Effector memory CD4-positive, alpha-beta T cell (primary cell): Measurements from ENCODE around the gene FBLN5.

Source experiments
- DNase-seq, 3 donors: peaks; one replicate each; pipeline ENCODE4 v3.0.0-alpha.2; 2020
- H3K27ac ChIP-seq: 2 replicates; pipeline ENCODE4 v1.7.0; 2013; ENCODE audit warnings: mild to moderate bottlenecking, low read length, moderate library complexity; ENCODE audit not compliant: insufficient read depth, poor library complexity, severe bottlenecking
- H3K27me3 ChIP-seq: replicated peaks from 2 replicates; pipeline ENCODE4 v1.7.0; 2013; ENCODE audit warnings: mild to moderate bottlenecking, low read length; ENCODE audit not compliant: insufficient read depth, control insufficient read depth, poor library complexity, severe bottlenecking
- H3K36me3 ChIP-seq: 2 replicates; pipeline ENCODE4 v1.7.0; 2013; ENCODE audit warnings: mild to moderate bottlenecking, low read length, moderate library complexity; ENCODE audit not compliant: control insufficient read depth, insufficient read depth
- H3K4me1 ChIP-seq: 2 replicates; pipeline ENCODE4 v1.7.0; 2013; ENCODE audit warnings: low read length, mild to moderate bottlenecking; ENCODE audit not compliant: control insufficient read depth, insufficient read depth, poor library complexity, severe bottlenecking
- H3K4me3 ChIP-seq: 2 replicates; pipeline ENCODE4 v1.7.0; 2013; ENCODE audit warnings: low read length, low read depth, mild to moderate bottlenecking; ENCODE audit not compliant: insufficient read depth, poor library complexity, severe bottlenecking
- H3K9me3 ChIP-seq: 2 replicates; pipeline ENCODE4 v1.7.0; 2013; ENCODE audit warnings: mild to moderate bottlenecking, low read length, moderate library complexity; ENCODE audit not compliant: control insufficient read depth

FBLN5 gene

GRCh38 chr14:91929700-91930099 is 17.8 kb downstream of the FBLN5 start:
- no peaks in the 10 kb centered on the region for H3K4me1 ChIP-seq
- H3K4me3 ChIP-seq, result no peak overlapping the region
- no peaks in the 10 kb centered on the region for H3K9me3 ChIP-seq
- no peaks in the 10 kb centered on the region for H3K36me3 ChIP-seq
- no peaks in the 10 kb centered on the region for H3K27me3 ChIP-seq
- H3K27ac ChIP-seq, result no peak overlapping the region
- no peak for DNase-seq

- no peaks in the 10 kb centered on the region for H3K27me3 ChIP-seq
- no peak overlapping the region for H3K4me3 ChIP-seq
- H3K27ac ChIP-seq, result no peak overlapping the region
- H3K9me3 ChIP-seq, result no peaks in the 10 kb centered on the region
- no peaks in the 10 kb centered on the region for H3K36me3 ChIP-seq
- DNase-seq, result no peak
- H3K4me1 ChIP-seq, result no peaks in the 10 kb centered on the region
These were observed 19.7 kb downstream of the FBLN5 start for GRCh38 chr14:91927800-91928199.

- Histone ChIP-seq H3K36me3 (no peaks in the 10 kb centered on the region), H3K27ac (no peak overlapping the region), H3K4me3 (no peak overlapping the region), H3K9me3 (no peaks in the 10 kb centered on the region), H3K4me1 (no peaks in the 10 kb centered on the region), H3K27me3 (no peaks in the 10 kb centered on the region)
- DNase-seq, result no peak
These were observed 20.3 kb downstream of the FBLN5 start for GRCh38 chr14:91927191-91927590.

GRCh38 chr14:91926131-91926890 is 21.2 kb downstream of the FBLN5 start:
- Histone ChIP-seq H3K27ac (no peak overlapping the region), H3K4me1 (no peaks in the 10 kb centered on the region), H3K27me3 (no peaks in the 10 kb centered on the region), H3K36me3 (no peaks in the 10 kb centered on the region), H3K9me3 (no peaks in the 10 kb centered on the region), H3K4me3 (no peak overlapping the region)
- no peak for DNase-seq

GRCh38 chr14:91925727-91926121 is 21.8 kb downstream of the FBLN5 start:
- H3K27me3 ChIP-seq, result no peaks in the 10 kb centered on the region
- H3K36me3 ChIP-seq, result no peaks in the 10 kb centered on the region
- H3K27ac ChIP-seq, result no peak overlapping the region
- H3K4me1 ChIP-seq, result no peaks in the 10 kb centered on the region
- H3K9me3 ChIP-seq, result no peaks in the 10 kb centered on the region
- H3K4me3 ChIP-seq, result no peak overlapping the region
- DNase-seq, result no peak

GRCh38 chr14:91925001-91925726 is 22.3 kb downstream of the FBLN5 start:
- DNase-seq, result no peak
- Histone ChIP-seq H3K9me3 (no peaks in the 10 kb centered on the region), H3K4me1 (no peaks in the 10 kb centered on the region), H3K27ac (no peak overlapping the region), H3K36me3 (no peaks in the 10 kb centered on the region), H3K4me3 (no peak overlapping the region), H3K27me3 (no peaks in the 10 kb centered on the region)

DNA sequence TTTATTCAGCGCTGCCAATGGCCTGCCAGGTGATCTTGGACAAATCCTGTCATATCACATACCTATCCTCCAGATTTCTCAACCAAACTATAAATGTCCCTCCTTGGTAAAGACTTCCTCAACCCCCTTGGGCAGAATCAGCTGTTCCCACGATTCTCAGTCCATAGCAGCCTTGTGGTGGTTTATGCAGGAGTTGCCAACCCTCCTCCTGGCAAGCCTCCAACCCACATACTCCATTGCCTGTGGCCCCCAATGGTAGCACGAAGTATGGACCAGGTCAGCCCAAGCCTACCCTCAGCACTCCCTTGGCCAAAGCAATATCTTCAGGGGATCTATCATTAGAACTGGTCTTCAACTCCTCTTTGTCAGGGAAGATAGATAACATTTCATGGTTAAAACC is 27.0 kb downstream of the FBLN5 start:
- no peak overlapping the region for H3K27ac ChIP-seq
- H3K36me3 ChIP-seq, result no peaks in the 10 kb centered on the region
- H3K4me1 ChIP-seq, result no peaks in the 10 kb centered on the region

DNA sequence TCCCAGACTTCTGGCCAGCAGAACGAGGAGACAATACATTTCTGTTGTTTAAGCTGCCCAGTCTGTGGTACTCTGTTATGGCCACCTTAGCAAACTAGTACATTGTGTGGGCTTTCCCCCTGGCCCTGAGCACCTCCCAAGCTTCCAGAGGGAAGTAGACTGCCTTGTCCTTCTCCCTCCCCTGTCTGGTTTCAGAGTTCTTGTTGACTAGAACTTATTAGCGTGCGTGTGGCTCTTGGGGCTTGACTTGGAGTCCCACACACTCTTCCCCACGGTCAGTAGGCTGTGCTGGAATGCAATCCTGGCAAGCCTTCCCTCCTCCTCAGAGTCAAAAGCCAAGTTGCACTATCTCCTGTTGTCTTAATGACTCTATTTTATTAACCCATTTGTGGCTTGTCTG is 27.7 kb downstream of the FBLN5 start:
- Histone ChIP-seq H3K27ac (no peak overlapping the region), H3K9me3 (no peaks in the 10 kb centered on the region), H3K36me3 (no peaks in the 10 kb centered on the region), H3K4me3 (no peak overlapping the region), H3K27me3 (no peaks in the 10 kb centered on the region), H3K4me1 (no peaks in the 10 kb centered on the region)
- no peak for DNase-seq

More for the DNA sequence above, 27.0 kb downstream of the FBLN5 start:
- Histone ChIP-seq H3K4me3 (no peak overlapping the region), H3K27me3 (no peaks in the 10 kb centered on the region), H3K9me3 (no peaks in the 10 kb centered on the region)
- no peak for DNase-seq

DNA sequence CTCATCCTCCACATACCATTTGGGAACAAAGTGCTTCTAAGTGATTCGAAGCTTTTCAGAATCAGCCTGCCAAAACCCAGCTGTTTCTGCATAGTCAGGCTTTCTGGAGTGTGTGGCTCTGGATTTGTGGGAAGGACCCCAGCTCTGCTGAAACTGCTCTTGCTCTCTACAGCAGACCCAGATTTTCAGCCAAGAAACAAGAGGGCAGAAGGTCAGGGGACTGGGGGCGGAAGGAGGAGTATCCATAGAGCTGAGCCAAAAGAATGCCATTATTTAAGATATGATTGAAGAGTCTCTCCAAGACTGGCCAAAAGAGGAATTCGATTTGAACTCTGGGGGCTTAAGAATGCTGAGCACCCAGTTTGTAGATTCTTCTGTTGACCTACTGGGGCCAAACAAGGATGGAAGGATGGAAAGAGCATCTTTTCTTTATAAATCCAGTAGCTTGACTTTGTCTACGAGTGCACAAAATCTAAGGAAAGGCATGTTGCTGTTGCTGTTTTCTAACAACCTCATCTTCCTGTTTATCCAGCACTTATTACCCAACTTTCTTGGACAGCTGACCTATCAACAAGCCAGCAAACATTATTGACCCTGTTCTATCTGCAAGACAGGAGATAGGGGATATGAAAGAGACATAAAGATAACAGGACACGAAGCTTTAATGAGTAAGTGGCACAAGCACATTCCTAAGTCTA is 29.2 kb downstream of the FBLN5 start:
- no peak for DNase-seq
- no peak overlapping the region for H3K27ac ChIP-seq
- H3K36me3 ChIP-seq, result no peaks in the 10 kb centered on the region
- no peaks in the 10 kb centered on the region for H3K9me3 ChIP-seq
- no peaks in the 10 kb centered on the region for H3K4me1 ChIP-seq
- H3K27me3 ChIP-seq, result no peaks in the 10 kb centered on the region
- H3K4me3 ChIP-seq, result no peak overlapping the region

DNA sequence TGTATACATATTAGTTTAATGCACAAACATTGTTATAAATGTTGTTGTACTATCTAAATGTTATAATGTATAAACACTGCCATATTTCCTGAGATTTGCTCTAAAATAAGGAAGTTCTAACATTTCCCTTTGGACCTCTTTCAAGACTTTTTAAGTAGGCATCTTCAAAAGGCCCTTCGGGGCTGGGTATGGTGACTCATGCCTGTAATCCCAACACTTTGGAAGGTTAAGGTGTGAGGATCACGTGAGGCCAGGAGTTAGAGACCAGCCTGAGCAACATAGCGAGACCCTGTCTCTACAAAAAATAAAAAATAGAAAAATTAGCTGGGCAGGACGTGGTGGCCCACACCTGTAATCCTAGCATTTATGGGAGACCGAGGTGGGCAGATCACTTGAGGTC is 35.5 kb downstream of the FBLN5 start:
- H3K36me3 ChIP-seq, result no peaks in the 10 kb centered on the region
- H3K27me3 ChIP-seq, result no peaks in the 10 kb centered on the region
- H3K27ac ChIP-seq, result no peak overlapping the region
- no peaks in the 10 kb centered on the region for H3K4me1 ChIP-seq
- no peak for DNase-seq
- no peak overlapping the region for H3K4me3 ChIP-seq
- no peaks in the 10 kb centered on the region for H3K9me3 ChIP-seq
